Pancreas (tissue), 10 donors: ENCODE measurements around the gene WRAP73. TPM values are rescaled to one million over a fixed set of nuclear protein-coding genes. Genes with fewer than 3 reads are reported as not detected.

Source experiments
- ATAC-seq, 4 donors: fragments of 200-7000 bp; cut with Tn5 transposase; one replicate each; pipeline versions ENCODE4 v1.8.0 to v1.9.1; 2020; ENCODE audit warnings: mild to moderate bottlenecking in 4 of 4, moderate library complexity in 4 of 4
- DNase-seq, 6 donors: peaks; one replicate each; pipeline ENCODE4 v3.0.0-alpha.2; 2020
- FAIRE-seq: peaks from 2 replicates; lab custom pipeline; 2012; peaks lifted over from hg19 to GRCh38; lab: Jason Lieb, UNC
- H3K27ac ChIP-seq, 4 donors: fragments of 200-600 bp; sonication (generic); 1 replicate in 3 of 4; 2 replicates in 1 of 4; pipeline versions ENCODE4 v1.5.0 to v1.8.0; 2020
- H3K27me3 ChIP-seq, 4 donors: fragments of 200-600 bp; one replicate each; pipeline ENCODE4 v1.8.0; 2021
- H3K36me3 ChIP-seq, 3 donors: fragments of 200-600 bp; sonication (generic) in 1 of 3; one replicate each; pipeline versions ENCODE4 v1.5.0 to v1.8.0; 2020 to 2021
- H3K4me1 ChIP-seq, 3 donors: fragments of 200-600 bp; one replicate each; pipeline ENCODE4 v1.8.0; 2021
- H3K4me3 ChIP-seq, 4 donors: fragments of 200-600 bp; sonication (generic) in 2 of 4; one replicate each; pipeline versions ENCODE4 v1.5.0 to v1.8.0; 2020 to 2021
- H3K9me3 ChIP-seq, 4 donors: fragments of 200-600 bp; one replicate each; pipeline ENCODE4 v1.8.0; 2021
- CTCF ChIP-seq, 4 donors: fragments of 200-600 bp; sonication (generic) in 3 of 4; IDR thresholded peaks; one replicate each; pipeline versions ENCODE4 v1.5.0 to v1.8.0; 2021; ENCODE audit warnings: antibody characterized with exemption in 4 of 4
- WGBS, 2 donors: extraction: QIAGEN DNeasy Blood & Tissue Kit; methylation state at CpG; one replicate each; pipeline ENCODE4 v1.1.7; 2013; 5-methylcytosine and 5-hydroxymethylcytosine counted together
- intact Hi-C, 3 donors: fragments of 100-400 bp; cut with DNase I; formaldehyde crosslinking; loops; one replicate each; pipeline versions ENCODE4 v1.11.1 to v1.14.2; 2022
- polyA plus RNA-seq, 2 donors: library from polyadenylated mRNA; stranded (reverse); fragments of 200-250 nt; gene quantifications; one replicate each; pipeline ENCODE4 v1.2.3, GENCODE V29; 2013
- total RNA-seq, 6 donors: library from RNA; stranded (reverse); fragmentation: NEBNext Ultra II Directional in 4 of 6; extraction: Animal tissue kit (Norgen Biotek cat#: 25700) in 4 of 6; gene quantifications; one replicate each; pipeline versions ENCODE4 v1.2.1 to v1.2.4, GENCODE V29; 2021 to 2023
- donor health status: healthy with polysubstance abuse.
- donor health status: DM: no; HTN: no; CAD: no; lungs with moderate emphysema.
- donor health status: DM: no; HTN: no; CAD: no.
- donor health status: control.
- donor health status: control.
- donor health status: Bipolar disorder and iron deficiency.
- donor health status: DM: yes; HTN: yes; CAD: no.
- donor health status: DM: no; HTN: no; CAD: no.
- donor health status: DM: no; HTN: no; CAD: no.
- donor health status: DM: yes; HTN: yes; CAD: no.

Gene WRAP73
- total and polyA plus RNA-seq, 8 donors, result 6.7 to 26.2 (median 10.3) TPM

- Histone ChIP-seq H3K4me1 (no peaks in the 10 kb centered on the region), H3K9me3 (no peaks in the 10 kb centered on the region), H3K27ac (no peak overlapping the region), H3K36me3 (peaks cover 0 to 17% (median 5%) of the 10 kb centered on the region in 3 donors), H3K27me3 (no peaks in the 10 kb centered on the region), H3K4me3 (no peak overlapping the region)
- FAIRE-seq, result no peak
- 95 to 98% methylated on average over 15 of the region's 15 CpGs for WGBS, 2 donors
- TF ChIP-seq CTCF (IDR thresholded peaks at IDR 0.05), result no peak
- DNase-seq, result no peak
- intact Hi-C loops, result loop anchor here in 1 of 3 donors (10.0 kb wide), 1 partner anchor 144 kb away; no protein-coding TSS in a partner anchor
- ATAC-seq, result no peak
These were observed 11.2 kb downstream of the WRAP73 start for GRCh38 chr1:3638676-3639075.

- 95 to 96% methylated on average over 12 of the region's 12 CpGs for WGBS, 2 donors
- H3K9me3 ChIP-seq, result no peaks in the 10 kb centered on the region
- intact Hi-C loops, result loop anchor here in 1 of 3 donors (10.0 kb wide), 1 partner anchor 143 kb away; no protein-coding TSS in a partner anchor
- FAIRE-seq (no peak), ATAC-seq (no peak), DNase-seq (no peak)
- H3K4me1 ChIP-seq, result no peaks in the 10 kb centered on the region
- peaks cover 0 to 19% (median 5%) of the 10 kb centered on the region in 3 donors for H3K36me3 ChIP-seq
- no peaks in the 10 kb centered on the region for H3K27me3 ChIP-seq
- H3K27ac ChIP-seq, result no peak overlapping the region
- no peak overlapping the region for H3K4me3 ChIP-seq
- no peak for TF ChIP-seq CTCF (IDR thresholded peaks at IDR 0.05)
These were observed 11.9 kb downstream of the WRAP73 start for GRCh38 chr1:3638027-3638426.

GRCh38 chr1:3636531-3636930 lies 13.4 kb downstream of the WRAP73 start:
- H3K4me1 ChIP-seq, result no peaks in the 10 kb centered on the region
- H3K4me3 ChIP-seq, result no peak overlapping the region
- H3K27ac ChIP-seq, result no peak overlapping the region
- DNase-seq, result no peak
- ATAC-seq, result no peak
- intact Hi-C loops, result loop anchor here in 1 of 3 donors (10.0 kb wide), 1 partner anchor 142 kb away; no protein-coding TSS in a partner anchor
- peaks cover 0 to 23% (median 5%) of the 10 kb centered on the region in 3 donors for H3K36me3 ChIP-seq
- H3K27me3 ChIP-seq, result no peaks in the 10 kb centered on the region
- TF ChIP-seq CTCF (IDR thresholded peaks at IDR 0.05), result no peak
- H3K9me3 ChIP-seq, result no peaks in the 10 kb centered on the region
- FAIRE-seq, result no peak
- WGBS, 2 donors, result 90 to 91% methylated on average over 11 of the region's 11 CpGs

- intact Hi-C loops, result loop anchor here in 1 of 3 donors (10.0 kb wide), 1 partner anchor 141 kb away; no protein-coding TSS in a partner anchor
These were observed 13.8 kb downstream of the WRAP73 start for GRCh38 chr1:3636080-3636479.

More at GRCh38 chr1:3636080-3636479, 13.8 kb downstream of the WRAP73 start:
- FAIRE-seq (no peak), DNase-seq (no peak), ATAC-seq (no peak)
- Histone ChIP-seq H3K9me3 (no peaks in the 10 kb centered on the region), H3K27ac (no peak overlapping the region), H3K4me1 (no peaks in the 10 kb centered on the region), H3K36me3 (peaks cover 0 to 28% (median 5%) of the 10 kb centered on the region in 3 donors), H3K4me3 (no peak overlapping the region), H3K27me3 (no peaks in the 10 kb centered on the region)
- no peak for TF ChIP-seq CTCF (IDR thresholded peaks at IDR 0.05)
- WGBS, 2 donors, result 94 to 95% methylated on average over 14 of the region's 14 CpGs
